Stomach (tissue), 4 donors: ENCODE results near the gene BCAS3.

Experiments used
- CTCF ChIP-seq, 7 experiments: fragments of 450-650 bp in 4 of 7; fragments of 200-600 bp in 3 of 7; sonication (generic) in 3 of 7; IDR thresholded peaks; one replicate each; pipeline ENCODE4 v1.5.1; 2016 to 2019; ENCODE audit warnings: antibody characterized with exemption in 7 of 7, control low read depth in 2 of 7, mild to moderate bottlenecking in 1 of 7
- POLR2A ChIP-seq, 4 donors: fragments of 450-650 bp; IDR thresholded peaks; one replicate each; pipeline ENCODE4 v1.6.1; 2016; ENCODE audit warnings: antibody characterized with exemption in 4 of 4, control low read depth in 2 of 4, mild to moderate bottlenecking in 1 of 4, moderate library complexity in 1 of 4
- POLR2AphosphoS5 ChIP-seq, 3 donors: sonication (generic); formaldehyde crosslinking; IDR thresholded peaks; one replicate each; pipeline ENCODE4 v1.6.1; 2016; ENCODE audit warnings: antibody characterized with exemption in 3 of 3

DNA sequence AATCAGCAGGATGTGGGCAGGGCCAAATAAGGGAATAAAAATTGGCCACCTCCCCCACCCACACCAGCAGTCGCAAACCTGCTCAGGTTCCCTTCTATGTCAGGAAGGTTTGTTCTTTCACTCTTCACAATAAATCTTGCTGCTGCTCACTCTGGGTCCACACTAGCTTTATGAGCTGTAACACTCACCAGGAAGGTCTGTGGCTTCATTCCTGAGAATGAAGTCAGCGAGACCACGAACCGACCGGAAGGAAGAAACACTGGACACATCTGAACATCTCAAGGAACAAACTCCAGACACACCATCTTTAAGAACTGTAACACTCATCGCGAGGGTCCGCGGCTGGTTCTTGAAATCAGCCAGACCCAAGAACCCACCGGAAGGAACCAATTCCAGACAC is 606.5 kb downstream of the BCAS3 start:
- TF ChIP-seq CTCF (IDR thresholded peaks at IDR 0.05) (no peak), POLR2AphosphoS5 (IDR thresholded peaks at IDR 0.05) (no peak), POLR2A (IDR thresholded peaks at IDR 0.05) (no peak)
